HG03103 (cell line): ENCODE data around the gene LMO1.

Experiments used
- ATAC-seq: cut with Tn5 transposase; IDR thresholded peaks from one replicate; pipeline ENCODE4 v1.9.1; 2021; ENCODE audit warnings: low read depth; ENCODE audit not compliant: unreplicated experiment

LMO1 gene

GRCh38 chr11:8177136-8177535, 86.5 kb downstream of the LMO1 start:
- ATAC-seq, result no peak
